Ishikawa (cell line): ENCODE data around the gene DTWD1.

Experiments
- EGR1 ChIP-seq: IDR thresholded peaks from 2 replicates; pipeline ENCODE4 v1.6.1; 2012
- EP300 ChIP-seq: IDR thresholded peaks from 2 replicates; pipeline ENCODE4 v1.6.1; 2012; ENCODE audit warnings: borderline replicate concordance
- TAF1 ChIP-seq: IDR thresholded peaks from 2 replicates; pipeline ENCODE4 v1.6.1; 2012; ENCODE audit warnings: low read depth, mild to moderate bottlenecking
- YY1 ChIP-seq: IDR thresholded peaks from 2 replicates; pipeline ENCODE4 v1.6.1; 2012; ENCODE audit warnings: low read depth
- ZBTB7A ChIP-seq: IDR thresholded peaks from 2 replicates; pipeline ENCODE4 v1.6.1; 2012; ENCODE audit warnings: low read depth

DNA sequence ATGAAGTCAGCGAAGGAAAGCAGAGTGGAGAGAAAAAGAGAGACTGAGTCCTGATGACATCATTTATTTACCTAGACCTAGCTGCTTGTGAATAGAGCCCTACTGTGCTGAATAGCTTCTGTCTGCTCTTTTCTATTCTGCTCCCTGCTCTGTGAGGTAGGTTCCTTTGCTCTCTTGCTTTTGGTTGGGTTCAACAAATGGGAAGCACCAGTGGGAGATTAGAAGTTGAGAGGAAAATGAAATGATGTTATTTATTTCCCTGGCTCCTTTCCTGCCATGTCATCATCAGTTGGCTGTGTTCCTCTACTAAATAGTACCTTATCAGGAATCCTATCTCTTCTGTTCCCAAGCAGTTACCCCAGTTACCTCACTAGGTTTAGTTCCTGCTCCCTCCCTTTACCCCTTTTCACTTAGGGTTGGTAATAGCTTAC, 23.5 kb downstream of the DTWD1 start:
- no peak for TF ChIP-seq EGR1
- TF ChIP-seq ZBTB7A, result no peak
- no peak for TF ChIP-seq YY1
- no peak for TF ChIP-seq TAF1
- TF ChIP-seq EP300, result no peak
